Astrocyte (in vitro differentiated cells and primary cell): ENCODE results near the gene ATP6V1F. TPM values are rescaled to one million over a fixed set of nuclear protein-coding genes. Genes with fewer than 3 reads are reported as not detected.

ENCODE experiments used
- DNase-seq: peaks from one replicate; pipeline ENCODE4 v3.0.0-alpha.2; 2010; ENCODE audit warnings: low read depth
- FAIRE-seq: peaks from 2 replicates; lab custom pipeline; 2011; peaks lifted over from hg19 to GRCh38; lab: Jason Lieb, UNC
- H2AFZ ChIP-seq: 2 replicates; pipeline ENCODE4 v1.6.0; 2012; ENCODE audit warnings: low read depth, low read length, inconsistent platforms
- H3K27ac ChIP-seq: 2 replicates; pipeline ENCODE4 v1.5.1; 2011; ENCODE audit warnings: low read depth, low read length, inconsistent platforms
- H3K27me3 ChIP-seq: 2 replicates; pipeline ENCODE4 v1.6.0; 2011; ENCODE audit warnings: low read length, inconsistent platforms; ENCODE audit not compliant: insufficient read depth
- H3K36me3 ChIP-seq: 2 replicates; pipeline ENCODE4 v1.5.1; 2011; ENCODE audit warnings: low read length, inconsistent platforms; ENCODE audit not compliant: insufficient read depth
- H3K4me1 ChIP-seq: 2 replicates; pipeline ENCODE4 v1.5.1; 2011; ENCODE audit warnings: low read length, inconsistent platforms; ENCODE audit not compliant: insufficient read depth
- H3K4me2 ChIP-seq: 2 replicates; pipeline ENCODE4 v1.6.0; 2012; ENCODE audit warnings: low read length, inconsistent platforms
- H3K4me3 ChIP-seq: 2 replicates; pipeline ENCODE4 v1.5.1; 2011; ENCODE audit warnings: low read depth, mild to moderate bottlenecking, low read length, inconsistent platforms; ENCODE audit not compliant: insufficient read depth
- H3K79me2 ChIP-seq: 2 replicates; pipeline ENCODE4 v1.6.0; 2012; ENCODE audit warnings: mild to moderate bottlenecking, low read length, inconsistent platforms; ENCODE audit not compliant: insufficient read depth
- H3K9ac ChIP-seq: 2 replicates; pipeline ENCODE4 v1.6.0; 2012; ENCODE audit warnings: mild to moderate bottlenecking, low read length, inconsistent platforms
- H3K9me3 ChIP-seq: 2 replicates; pipeline ENCODE4 v1.5.1; 2012; ENCODE audit warnings: low read depth, mild to moderate bottlenecking, low read length, inconsistent platforms; ENCODE audit not compliant: insufficient read depth
- H4K20me1 ChIP-seq: 2 replicates; pipeline ENCODE4 v1.6.0; 2012; ENCODE audit warnings: low read length, inconsistent platforms; ENCODE audit not compliant: insufficient read depth
- H3K27ac Mint-ChIP-seq: one replicate; pipeline ENCODE4 v1.8.0; 2021; ENCODE audit warnings: mild to moderate bottlenecking, mixed read lengths; ENCODE audit not compliant: unreplicated experiment
- H3K27me3 Mint-ChIP-seq: one replicate; pipeline ENCODE4 v1.8.0; 2021; ENCODE audit warnings: low read depth, mixed read lengths; ENCODE audit not compliant: unreplicated experiment
- H3K36me3 Mint-ChIP-seq: one replicate; pipeline ENCODE4 v1.8.0; 2021; ENCODE audit warnings: low read depth, mixed read lengths; ENCODE audit not compliant: unreplicated experiment
- H3K4me1 Mint-ChIP-seq: one replicate; pipeline ENCODE4 v1.8.0; 2021; ENCODE audit warnings: low read depth, mixed read lengths; ENCODE audit not compliant: unreplicated experiment
- H3K4me3 Mint-ChIP-seq: one replicate; pipeline ENCODE4 v1.8.0; 2021; ENCODE audit warnings: mild to moderate bottlenecking, moderate library complexity, mixed read lengths; ENCODE audit not compliant: unreplicated experiment
- H3K9me3 Mint-ChIP-seq: one replicate; pipeline ENCODE4 v1.8.0; 2021; ENCODE audit warnings: mild to moderate bottlenecking, mixed read lengths; ENCODE audit not compliant: unreplicated experiment
- CTCF ChIP-seq: IDR thresholded peaks from 2 replicates; pipeline ENCODE4 v1.5.1; 2011; ENCODE audit warnings: low read depth, mild to moderate bottlenecking, inconsistent platforms, low read length, moderate library complexity; ENCODE audit not compliant: insufficient read depth
- EZH2 ChIP-seq: IDR thresholded peaks from 2 replicates; pipeline ENCODE4 v1.6.1; 2012; ENCODE audit warnings: mild to moderate bottlenecking, low read length, inconsistent platforms; ENCODE audit not compliant: insufficient read depth
- total RNA-seq: library from RNA; stranded (reverse); gene quantifications from 2 replicates; pipeline ENCODE4 v1.2.1, GENCODE V29; 2021

ATP6V1F gene
- total RNA-seq, 1 donor from 2014 or later: 193 TPM

GRCh38 chr7:128826916-128827247 lies 35.8 kb upstream of the ATP6V1F start:
- no peak for FAIRE-seq
- H3K27ac ChIP-seq: peak overlapping the region; percentile 95
- Mint-ChIP-seq H3K4me1 (peaks cover 28% of the 10 kb centered on the region), H3K36me3 (no peaks in the 10 kb centered on the region), H3K27ac (peak overlapping the region; percentile 73), H3K4me3 (peak overlapping the region; percentile 45), H3K27me3 (peaks cover 4% of the 10 kb centered on the region), H3K9me3 (no peaks in the 10 kb centered on the region)
- H3K9ac ChIP-seq: peak overlapping the region; percentile 79
- H3K4me2 ChIP-seq: peak overlapping the region; percentile 79
- H3K27me3 ChIP-seq: no peaks in the 10 kb centered on the region
- H3K36me3 ChIP-seq: no peaks in the 10 kb centered on the region
- peaks cover 9% of the 10 kb centered on the region for H4K20me1 ChIP-seq
- no peak for TF ChIP-seq CTCF
- TF ChIP-seq EZH2: no peak
- DNase-seq: no peak
- H2AFZ ChIP-seq: peak overlapping the region; percentile 14
- H3K4me3 ChIP-seq: no peak overlapping the region
- no peaks in the 10 kb centered on the region for H3K9me3 ChIP-seq
- H3K4me1 ChIP-seq: peaks cover 31% of the 10 kb centered on the region
- peaks cover 16% of the 10 kb centered on the region for H3K79me2 ChIP-seq

- peak overlapping the region; percentile 60 for H3K4me3 Mint-ChIP-seq
- Histone ChIP-seq H3K27me3 (no peaks in the 10 kb centered on the region), H3K4me3 (peak overlapping the region; percentile 18), H3K79me2 (peaks cover 21% of the 10 kb centered on the region), H3K27ac (peak overlapping the region; percentile 95), H3K4me2 (peak overlapping the region; percentile 79), H3K9me3 (no peaks in the 10 kb centered on the region), H3K4me1 (peaks cover 33% of the 10 kb centered on the region), H4K20me1 (peaks cover 13% of the 10 kb centered on the region), H3K9ac (peak overlapping the region; percentile 79), H3K36me3 (no peaks in the 10 kb centered on the region), H2AFZ (peak overlapping the region; percentile 21)
- H3K36me3 Mint-ChIP-seq: no peaks in the 10 kb centered on the region
- H3K27ac Mint-ChIP-seq: peak overlapping the region; percentile 93
- TF ChIP-seq CTCF (no peak), EZH2 (no peak)
- FAIRE-seq: peak; percentile 43
- peaks cover 4% of the 10 kb centered on the region for H3K27me3 Mint-ChIP-seq
- peak; percentile 69 for DNase-seq
- no peaks in the 10 kb centered on the region for H3K9me3 Mint-ChIP-seq
- H3K4me1 Mint-ChIP-seq: peaks cover 28% of the 10 kb centered on the region
Measured at GRCh38 chr7:128827248-128827958, 35.3 kb upstream of the ATP6V1F start.
